Measurements from ENCODE around the gene EID2B.
A peak's percentile ranks its signal among the peaks of the same experiment; 100 is the strongest.

EID2B gene

DNA sequence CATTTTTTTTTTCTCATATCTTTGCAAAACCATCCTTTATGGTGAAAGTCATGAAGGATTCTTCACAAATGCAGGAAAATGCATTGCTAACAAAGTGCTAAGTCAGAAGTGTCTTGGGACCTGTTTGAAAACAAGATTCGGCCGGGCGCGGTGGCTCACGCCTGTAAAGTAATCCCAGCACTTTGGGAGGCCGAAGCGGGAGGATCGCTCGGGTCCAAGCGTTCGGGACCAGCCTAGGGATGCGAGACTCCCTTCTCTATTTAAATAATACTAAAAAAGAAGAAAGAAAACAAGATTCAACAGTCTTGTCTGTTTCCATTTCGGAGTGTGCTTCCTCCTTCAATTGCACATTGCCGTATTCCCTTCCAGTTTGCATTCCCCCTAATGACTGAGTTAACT is 819 bp downstream of the EID2B start:
- H3K4me3 Mint-ChIP-seq, result peak overlapping the region; percentile 96 to 98 (median 97)
- H3K36me3 Mint-ChIP-seq (ENCODE audit: low read depth), result peaks cover 10% of the 10 kb centered on the region
- no peak for TF ChIP-seq CTCF (IDR thresholded peaks at IDR 0.05; ENCODE audit: unreplicated experiment in 3 of 3)
- H3K9me3 Mint-ChIP-seq, result no peaks in the 10 kb centered on the region
- H3K27ac Mint-ChIP-seq, result peak overlapping the region; percentile 63 to 94 (median 83)
- peaks cover 12% of the 10 kb centered on the region for H3K4me1 Mint-ChIP-seq
- H3K27me3 Mint-ChIP-seq (ENCODE audit: low read depth), result no peaks in the 10 kb centered on the region

DNA sequence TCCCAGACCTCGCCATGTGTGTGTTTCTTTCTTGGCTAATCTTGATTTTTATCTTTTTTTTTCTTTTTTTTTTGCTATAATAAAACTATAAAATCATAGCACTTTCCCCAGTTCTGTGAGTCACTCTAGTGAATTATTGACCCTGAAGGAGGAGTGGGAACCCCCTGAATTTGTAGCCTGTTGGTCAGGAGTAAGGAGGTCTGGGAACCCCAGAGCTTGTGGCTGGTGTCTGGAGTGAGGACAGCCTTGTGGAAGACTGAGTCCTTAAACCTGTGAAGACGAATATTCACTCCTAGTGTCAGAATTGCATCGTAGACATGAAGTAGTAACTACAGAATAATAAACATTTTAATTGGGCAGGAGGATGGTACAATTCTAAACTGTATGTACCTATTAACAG is 7.4 kb downstream of the EID2B start:
- Mint-ChIP-seq H3K27me3 (ENCODE audit: low read depth) (no peaks in the 10 kb centered on the region), H3K36me3 (ENCODE audit: low read depth) (peaks cover 9% of the 10 kb centered on the region), H3K9me3 (no peaks in the 10 kb centered on the region), H3K4me1 (no peaks in the 10 kb centered on the region), H3K27ac (no peak overlapping the region), H3K4me3 (no peak overlapping the region)
- TF ChIP-seq CTCF (IDR thresholded peaks at IDR 0.05; ENCODE audit: unreplicated experiment in 3 of 3), result no peak

GRCh38 chr19:39524495-39524894 is 8.2 kb downstream of the EID2B start:
- Mint-ChIP-seq H3K27me3 (ENCODE audit: low read depth) (no peaks in the 10 kb centered on the region), H3K27ac (no peak overlapping the region), H3K4me1 (no peaks in the 10 kb centered on the region), H3K4me3 (no peak overlapping the region), H3K9me3 (no peaks in the 10 kb centered on the region), H3K36me3 (ENCODE audit: low read depth) (peaks cover 9% of the 10 kb centered on the region)
- TF ChIP-seq CTCF (IDR thresholded peaks at IDR 0.05; ENCODE audit: unreplicated experiment in 3 of 3), result no peak

GRCh38 chr19:39520541-39521484 is 11.8 kb downstream of the EID2B start:
- Mint-ChIP-seq H3K36me3 (ENCODE audit: low read depth) (peaks cover 4% of the 10 kb centered on the region), H3K27me3 (ENCODE audit: low read depth) (peaks cover 32% of the 10 kb centered on the region), H3K27ac (peak overlapping the region in 2 of 3 experiments; percentile 96 to 97), H3K4me1 (no peaks in the 10 kb centered on the region), H3K9me3 (no peaks in the 10 kb centered on the region), H3K4me3 (no peak overlapping the region)
- no peak for TF ChIP-seq CTCF (IDR thresholded peaks at IDR 0.05; ENCODE audit: unreplicated experiment in 3 of 3)

- Mint-ChIP-seq H3K27ac (peak overlapping the region; percentile 69 to 97 (median 96)), H3K4me3 (peak overlapping the region; percentile 27 to 71 (median 69)), H3K4me1 (no peaks in the 10 kb centered on the region), H3K27me3 (ENCODE audit: low read depth) (peaks cover 50% of the 10 kb centered on the region), H3K36me3 (ENCODE audit: low read depth) (no peaks in the 10 kb centered on the region), H3K9me3 (no peaks in the 10 kb centered on the region)
- no peak for TF ChIP-seq CTCF (IDR thresholded peaks at IDR 0.05; ENCODE audit: unreplicated experiment in 3 of 3)
Observed at GRCh38 chr19:39518975-39519374, 13.7 kb downstream of the EID2B start.

Measured in nephron (organoid).